Chondrocyte (in vitro differentiated cells): Measurements from ENCODE around the gene SLC6A8. TPM values are rescaled to one million over a fixed set of nuclear protein-coding genes. Genes with fewer than 3 reads are reported as not detected.

ENCODE experiments used
- DNase-seq: peaks from one replicate; pipeline ENCODE4 v3.0.0; 2021; ENCODE audit warnings: mixed read lengths, low spot score
- H3K27ac Mint-ChIP-seq: one replicate; pipeline ENCODE4 v1.8.0; 2021; ENCODE audit warnings: mild to moderate bottlenecking, moderate library complexity, mixed read lengths; ENCODE audit not compliant: unreplicated experiment
- H3K27me3 Mint-ChIP-seq: 2 replicates; pipeline ENCODE4 v1.8.0; 2021; ENCODE audit warnings: low read depth, mixed read lengths
- H3K36me3 Mint-ChIP-seq: 2 replicates; pipeline ENCODE4 v1.8.0; 2021; ENCODE audit warnings: low read depth, mixed read lengths
- H3K4me1 Mint-ChIP-seq: 2 replicates; pipeline ENCODE4 v1.8.0; 2021; ENCODE audit warnings: low read depth, mild to moderate bottlenecking, mixed read lengths
- H3K4me3 Mint-ChIP-seq: one replicate; pipeline ENCODE4 v1.8.0; 2021; ENCODE audit warnings: mild to moderate bottlenecking, moderate library complexity, mixed read lengths; ENCODE audit not compliant: unreplicated experiment
- H3K9me3 Mint-ChIP-seq: 2 replicates; pipeline ENCODE4 v1.8.0; 2021; ENCODE audit warnings: low read depth, mixed read lengths
- CTCF ChIP-seq: fragments of 200-600 bp; sonication (generic); IDR thresholded peaks from 2 replicates; pipeline ENCODE4 v1.5.0; 2021; ENCODE audit warnings: antibody characterized with exemption, mild to moderate bottlenecking, moderate library complexity
- total RNA-seq: library from RNA; stranded (reverse); gene quantifications from 3 replicates; pipeline ENCODE4 v1.2.1, GENCODE V29; 2021

SLC6A8 gene
- total RNA-seq, 1 donor from 2014 or later: 70.6 TPM

- no peaks in the 10 kb centered on the region for H3K27me3 Mint-ChIP-seq
- H3K4me1 Mint-ChIP-seq: peaks cover 20% of the 10 kb centered on the region
- no peak for TF ChIP-seq CTCF
- no peak for DNase-seq
- H3K27ac Mint-ChIP-seq: no peak overlapping the region
- H3K36me3 Mint-ChIP-seq: peaks cover 2% of the 10 kb centered on the region
- peaks cover 9% of the 10 kb centered on the region for H3K9me3 Mint-ChIP-seq
- no peak overlapping the region for H3K4me3 Mint-ChIP-seq
Observed at GRCh38 chrX:153706799-153707198, 19.1 kb downstream of the SLC6A8 start.

DNA sequence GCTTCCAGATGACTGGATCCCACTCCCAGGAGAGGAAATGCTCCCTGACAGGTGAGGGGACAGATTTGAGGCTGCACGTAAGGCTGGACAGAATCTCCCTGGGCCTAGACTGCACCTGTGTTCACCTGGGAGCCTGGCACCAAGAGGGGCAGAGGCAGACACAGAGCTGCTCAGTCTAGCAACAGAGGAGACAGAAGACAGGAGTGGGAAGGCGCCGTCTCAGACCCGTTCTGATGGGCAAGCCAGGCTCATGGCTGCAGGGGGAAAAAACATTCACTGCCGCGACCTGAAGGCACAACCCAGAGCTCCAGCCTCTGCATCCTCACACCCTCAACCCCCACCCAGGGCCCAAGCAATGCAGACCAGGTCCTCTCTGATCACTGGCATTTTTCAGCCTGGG lies 19.7 kb downstream of the SLC6A8 start:
- peaks cover 2% of the 10 kb centered on the region for H3K36me3 Mint-ChIP-seq
- H3K27me3 Mint-ChIP-seq: no peaks in the 10 kb centered on the region
- no peak for DNase-seq
- H3K9me3 Mint-ChIP-seq: peaks cover 9% of the 10 kb centered on the region
- no peak overlapping the region for H3K27ac Mint-ChIP-seq
- peaks cover 20% of the 10 kb centered on the region for H3K4me1 Mint-ChIP-seq
- TF ChIP-seq CTCF: no peak
- no peak overlapping the region for H3K4me3 Mint-ChIP-seq

- no peak overlapping the region for H3K4me3 Mint-ChIP-seq
- peak; percentile 81 for TF ChIP-seq CTCF
- peak overlapping the region; percentile 49 for H3K27ac Mint-ChIP-seq
- H3K27me3 Mint-ChIP-seq: no peaks in the 10 kb centered on the region
- no peak for DNase-seq
- peaks cover 5% of the 10 kb centered on the region for H3K36me3 Mint-ChIP-seq
- H3K4me1 Mint-ChIP-seq: peaks cover 20% of the 10 kb centered on the region
- peaks cover 9% of the 10 kb centered on the region for H3K9me3 Mint-ChIP-seq
Observed at GRCh38 chrX:153708415-153708814, 20.7 kb downstream of the SLC6A8 start.

GRCh38 chrX:153709726-153710674 lies 22.3 kb downstream of the SLC6A8 start:
- Mint-ChIP-seq H3K9me3 (peaks cover 9% of the 10 kb centered on the region), H3K36me3 (peaks cover 6% of the 10 kb centered on the region), H3K27ac (no peak overlapping the region), H3K4me1 (peaks cover 20% of the 10 kb centered on the region), H3K27me3 (no peaks in the 10 kb centered on the region), H3K4me3 (no peak overlapping the region)
- TF ChIP-seq CTCF: no peak
- DNase-seq: no peak

DNA sequence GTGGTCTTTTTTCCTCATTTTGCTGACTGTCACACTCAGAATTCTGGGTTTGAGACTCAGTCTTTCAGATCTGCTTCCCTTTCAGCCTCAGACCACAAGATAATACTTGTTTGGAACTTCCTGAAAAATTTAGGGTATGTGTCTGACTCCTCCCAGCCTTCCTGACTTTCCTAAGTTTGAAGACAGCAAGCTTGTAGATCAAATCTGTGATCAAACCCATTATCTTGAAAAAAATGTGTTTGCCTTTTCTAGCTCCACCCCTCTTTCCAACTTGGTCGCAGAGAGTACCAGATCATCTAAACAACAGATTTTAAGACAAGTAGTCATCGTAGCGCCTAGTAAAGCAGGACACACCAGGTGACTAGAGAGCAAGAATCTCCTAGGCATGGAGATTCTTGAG lies 26.5 kb downstream of the SLC6A8 start:
- no peaks in the 10 kb centered on the region for H3K4me1 Mint-ChIP-seq
- no peaks in the 10 kb centered on the region for H3K27me3 Mint-ChIP-seq
- peaks cover 2% of the 10 kb centered on the region for H3K9me3 Mint-ChIP-seq
- H3K36me3 Mint-ChIP-seq: peaks cover 6% of the 10 kb centered on the region
- no peak for TF ChIP-seq CTCF
- no peak for DNase-seq
- no peak overlapping the region for H3K4me3 Mint-ChIP-seq
- no peak overlapping the region for H3K27ac Mint-ChIP-seq
